ENCODE results near the gene ARHGAP25.

GRCh38 chr2:68860111-68860510 lies 125.5 kb downstream of the ARHGAP25 start:
- no peak for TF ChIP-seq MAX (IDR thresholded peaks at IDR 0.05)
- TF ChIP-seq GABPA (IDR thresholded peaks at IDR 0.05 in 1 of 2, conservative IDR thresholded peaks at IDR 0.05 in 1 of 2): no peak
- TF ChIP-seq, protein P1, sequence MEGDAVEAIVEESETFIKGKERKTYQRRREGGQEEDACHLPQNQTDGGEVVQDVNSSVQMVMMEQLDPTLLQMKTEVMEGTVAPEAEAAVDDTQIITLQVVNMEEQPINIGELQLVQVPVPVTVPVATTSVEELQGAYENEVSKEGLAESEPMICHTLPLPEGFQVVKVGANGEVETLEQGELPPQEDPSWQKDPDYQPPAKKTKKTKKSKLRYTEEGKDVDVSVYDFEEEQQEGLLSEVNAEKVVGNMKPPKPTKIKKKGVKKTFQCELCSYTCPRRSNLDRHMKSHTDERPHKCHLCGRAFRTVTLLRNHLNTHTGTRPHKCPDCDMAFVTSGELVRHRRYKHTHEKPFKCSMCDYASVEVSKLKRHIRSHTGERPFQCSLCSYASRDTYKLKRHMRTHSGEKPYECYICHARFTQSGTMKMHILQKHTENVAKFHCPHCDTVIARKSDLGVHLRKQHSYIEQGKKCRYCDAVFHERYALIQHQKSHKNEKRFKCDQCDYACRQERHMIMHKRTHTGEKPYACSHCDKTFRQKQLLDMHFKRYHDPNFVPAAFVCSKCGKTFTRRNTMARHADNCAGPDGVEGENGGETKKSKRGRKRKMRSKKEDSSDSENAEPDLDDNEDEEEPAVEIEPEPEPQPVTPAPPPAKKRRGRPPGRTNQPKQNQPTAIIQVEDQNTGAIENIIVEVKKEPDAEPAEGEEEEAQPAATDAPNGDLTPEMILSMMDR (IDR thresholded peaks at IDR 0.05; ENCODE audit: low read depth, low read length, missing input control): no peak
- no peak for TF ChIP-seq ZBTB33 (IDR thresholded peaks at IDR 0.05)
- no peak for TF ChIP-seq TAF1 (conservative IDR thresholded peaks at IDR 0.05)
- TF ChIP-seq RAD21 (IDR thresholded peaks at IDR 0.05): no peak
- TF ChIP-seq REST (IDR thresholded peaks at IDR 0.05): no peak
- TF ChIP-seq JUND (IDR thresholded peaks at IDR 0.05): no peak
- TF ChIP-seq HNF4G (IDR thresholded peaks at IDR 0.05): no peak
